NCI-H510A (cell line): ENCODE results near the gene CA10.
A peak's percentile ranks its signal among the peaks of the same experiment; 100 is the strongest.

ENCODE experiments used
- DNase-seq: peaks from one replicate; lab custom pipeline; 2025; lab: John Stamatoyannopoulos, UW

The CA10 gene

GRCh38 chr17:51818777-51819176 lies 339.7 kb downstream of the CA10 start:
- DNase-seq = no peak

- DNase-seq = no peak
Observed at GRCh38 chr17:51817955-51818354, 340.6 kb downstream of the CA10 start.

DNA sequence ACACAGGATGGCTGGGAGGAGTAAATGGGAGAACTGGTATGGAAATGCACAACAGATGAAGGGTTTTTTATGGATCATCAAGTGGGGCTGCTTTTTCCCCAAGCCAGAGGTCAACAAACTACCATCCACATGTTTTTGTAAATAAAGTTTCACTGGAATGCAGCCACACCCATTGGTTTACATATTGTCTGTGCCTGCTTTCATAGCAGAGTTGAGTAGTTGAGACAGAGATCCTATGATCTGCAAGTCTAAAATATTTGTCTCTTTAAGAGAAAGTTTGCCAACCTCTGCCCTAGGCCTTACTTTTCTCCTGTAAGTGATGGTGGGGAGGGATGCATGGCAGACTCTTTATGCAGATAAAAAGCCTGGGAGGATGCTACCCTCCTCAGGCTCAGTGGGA lies 341.4 kb downstream of the CA10 start:
- no peak for DNase-seq

GRCh38 chr17:51815097-51815496 lies 343.4 kb downstream of the CA10 start:
- no peak for DNase-seq

- DNase-seq = no peak
Observed at GRCh38 chr17:51814521-51814920, 344.0 kb downstream of the CA10 start.

DNA sequence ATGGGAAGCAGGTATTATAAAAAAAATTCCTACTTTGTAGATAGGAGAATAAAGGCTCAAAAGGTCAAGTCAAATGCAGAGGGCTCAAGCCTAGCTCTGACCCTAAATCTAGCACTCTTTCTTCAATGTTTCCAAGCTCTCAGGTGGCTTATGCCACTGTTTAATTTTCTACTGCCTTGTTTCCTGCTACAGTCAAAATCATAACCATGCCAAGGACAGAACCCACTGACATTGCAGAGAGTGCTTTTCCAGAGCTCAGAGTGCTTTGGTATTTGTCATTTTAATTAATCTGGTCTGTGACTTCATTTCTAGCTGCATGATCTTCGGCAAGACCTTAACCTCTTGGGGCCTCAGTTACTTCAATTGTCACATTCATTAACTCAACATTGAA lies 344.7 kb downstream of the CA10 start:
- no peak for DNase-seq

DNA sequence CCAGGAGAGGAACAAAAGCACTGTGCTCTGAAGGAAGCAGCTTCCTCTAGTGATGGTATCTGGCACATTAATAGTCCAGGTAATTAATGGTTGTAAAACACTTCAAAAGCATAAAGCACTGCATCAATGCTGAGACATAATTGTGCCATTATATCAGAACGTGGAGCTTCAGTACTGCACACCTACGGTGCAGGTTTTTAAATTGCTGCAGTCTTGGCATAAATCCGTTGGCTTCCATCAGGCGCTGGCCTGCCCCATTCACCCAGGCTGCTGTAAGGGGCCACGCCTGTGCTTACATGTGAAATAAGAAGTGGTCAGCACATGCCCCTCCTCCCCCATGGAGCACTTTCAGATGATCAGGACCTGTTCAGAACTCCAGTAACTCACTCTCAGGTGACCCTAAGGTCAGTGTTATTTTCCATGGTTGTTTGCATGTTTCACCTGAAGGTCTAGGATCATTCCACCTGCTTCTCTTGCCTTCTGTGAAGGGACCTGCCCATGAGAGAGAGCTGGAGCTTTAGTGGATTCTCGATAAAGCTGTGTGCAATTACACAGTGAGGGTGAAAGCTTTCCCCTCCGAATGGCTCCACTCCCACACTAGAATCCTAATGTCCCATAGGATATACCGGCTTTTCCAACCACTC lies 345.3 kb downstream of the CA10 start:
- no peak for DNase-seq

GRCh38 chr17:51807460-51807859 lies 351.1 kb downstream of the CA10 start:
- no peak for DNase-seq

- DNase-seq = peak; percentile 76
Observed at GRCh38 chr17:51805765-51806164, 352.7 kb downstream of the CA10 start.

DNA sequence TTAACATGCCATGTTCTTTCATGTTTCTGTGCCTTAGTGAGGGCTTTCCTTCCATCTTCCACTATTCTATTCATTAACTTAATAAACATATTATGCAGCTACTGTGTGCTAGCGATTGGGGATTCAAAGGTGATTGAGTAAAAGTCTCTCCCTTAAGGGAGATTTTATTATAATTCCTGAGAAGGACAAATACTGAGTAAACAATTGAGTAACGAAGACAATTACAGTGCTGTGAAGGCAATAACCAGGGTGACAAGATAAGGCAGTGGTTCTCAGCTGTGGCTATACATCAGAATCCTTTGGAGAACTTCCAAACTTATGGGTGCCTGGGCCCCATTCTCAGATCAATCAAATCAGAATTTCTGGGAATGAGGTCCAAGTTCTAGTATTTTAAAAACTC lies 353.3 kb downstream of the CA10 start:
- DNase-seq = no peak

GRCh38 chr17:51803161-51803560 lies 355.4 kb downstream of the CA10 start:
- no peak for DNase-seq

DNA sequence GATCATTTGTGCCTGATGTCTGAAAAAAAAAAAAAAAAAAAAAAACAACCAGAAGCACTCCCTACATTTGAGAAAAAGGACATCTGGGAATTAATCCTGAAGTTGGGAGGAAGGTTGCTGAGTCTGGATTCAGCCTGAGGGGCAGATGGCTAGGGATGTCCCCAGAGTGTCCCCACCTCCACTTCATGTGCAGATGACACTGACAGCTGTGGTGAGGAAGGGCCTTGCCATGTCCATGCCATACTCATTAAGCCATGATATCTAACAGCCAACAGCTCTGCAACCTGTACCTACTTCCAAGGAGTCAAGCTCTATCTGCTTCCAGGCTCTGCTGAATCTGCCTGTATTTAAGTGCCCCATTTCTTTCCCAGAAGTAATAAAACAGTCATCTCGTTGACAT lies 356.0 kb downstream of the CA10 start:
- no peak for DNase-seq

- DNase-seq = no peak
Observed at GRCh38 chr17:51801626-51802025, 356.9 kb downstream of the CA10 start.

DNA sequence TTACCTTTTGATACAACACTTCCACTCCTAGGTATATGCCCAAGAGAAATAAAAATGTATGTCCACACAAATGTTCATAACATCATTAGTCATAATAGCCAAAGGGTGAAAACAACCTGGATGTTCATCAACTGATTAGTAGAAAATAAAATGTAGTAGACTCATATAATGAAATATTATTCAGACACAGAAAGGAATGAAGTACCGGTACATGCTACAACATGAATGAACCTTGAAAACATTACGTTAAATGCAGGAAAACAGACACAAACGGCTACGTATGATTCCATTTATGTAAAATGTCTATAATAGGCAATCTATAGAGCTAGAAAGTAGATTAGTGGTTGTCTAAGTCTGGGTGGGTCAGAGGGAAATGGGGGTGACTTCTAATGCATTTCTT lies 358.5 kb downstream of the CA10 start:
- no peak for DNase-seq

- no peak for DNase-seq
Observed at GRCh38 chr17:51799240-51799639, 359.3 kb downstream of the CA10 start.

DNA sequence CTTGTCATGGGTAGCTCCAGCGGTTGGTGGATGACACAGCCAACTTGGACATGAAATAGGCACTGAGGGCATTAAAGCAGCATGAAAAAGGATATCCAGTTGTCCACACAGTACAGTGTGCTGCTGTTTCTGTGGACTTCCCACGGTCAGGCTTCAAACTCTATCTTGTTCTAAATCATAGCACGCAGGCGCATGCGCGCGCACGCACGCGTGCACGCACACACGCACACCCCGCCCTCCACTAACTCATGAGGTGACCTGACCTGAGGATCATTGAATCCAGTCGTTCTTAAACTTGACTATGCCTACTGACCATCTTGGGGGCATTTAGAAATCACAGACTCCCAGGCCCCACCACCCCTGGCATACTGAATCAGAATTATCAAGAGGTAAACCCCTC lies 361.4 kb downstream of the CA10 start:
- no peak for DNase-seq

- DNase-seq = no peak
Observed at GRCh38 chr17:51796026-51796425, 362.5 kb downstream of the CA10 start.

DNA sequence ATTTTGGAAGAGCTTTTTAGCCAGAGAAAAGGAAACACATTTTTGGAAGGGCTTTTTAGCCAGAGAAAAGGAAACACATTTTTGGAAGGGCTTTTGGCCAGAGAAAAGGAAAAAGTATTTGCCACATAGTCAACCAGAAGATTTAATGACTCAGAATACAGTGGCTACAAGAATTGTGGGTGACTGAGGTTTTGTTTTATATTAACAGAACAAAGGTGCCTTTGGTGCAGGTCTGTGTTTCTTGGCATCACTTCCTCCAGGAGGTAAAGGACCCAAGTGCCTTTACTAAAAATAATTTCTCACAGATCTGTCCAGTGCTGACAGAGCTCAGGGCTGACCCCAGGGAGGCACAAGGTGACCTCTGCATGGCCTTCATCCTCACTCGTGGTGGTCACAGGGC lies 363.1 kb downstream of the CA10 start:
- no peak for DNase-seq

DNA sequence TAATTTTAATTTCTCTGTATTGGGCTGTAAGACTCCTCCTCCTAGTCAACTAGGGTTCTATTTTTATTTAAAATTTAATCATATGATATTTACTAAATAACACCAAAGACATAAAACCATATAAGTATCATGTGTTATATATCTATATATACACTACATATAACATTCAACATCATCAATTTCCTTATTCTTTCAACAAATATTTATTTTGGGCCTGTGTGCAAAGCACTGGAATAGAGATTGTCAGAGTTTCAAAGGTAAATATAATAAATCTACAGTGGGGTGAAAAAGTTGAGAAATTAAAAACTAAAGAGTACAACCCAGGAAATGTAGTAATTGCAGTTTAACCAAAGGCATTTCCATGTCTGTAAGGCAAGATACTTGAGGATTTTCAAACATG lies 364.0 kb downstream of the CA10 start:
- no peak for DNase-seq

GRCh38 chr17:51793686-51794085 lies 364.8 kb downstream of the CA10 start:
- no peak for DNase-seq

DNA sequence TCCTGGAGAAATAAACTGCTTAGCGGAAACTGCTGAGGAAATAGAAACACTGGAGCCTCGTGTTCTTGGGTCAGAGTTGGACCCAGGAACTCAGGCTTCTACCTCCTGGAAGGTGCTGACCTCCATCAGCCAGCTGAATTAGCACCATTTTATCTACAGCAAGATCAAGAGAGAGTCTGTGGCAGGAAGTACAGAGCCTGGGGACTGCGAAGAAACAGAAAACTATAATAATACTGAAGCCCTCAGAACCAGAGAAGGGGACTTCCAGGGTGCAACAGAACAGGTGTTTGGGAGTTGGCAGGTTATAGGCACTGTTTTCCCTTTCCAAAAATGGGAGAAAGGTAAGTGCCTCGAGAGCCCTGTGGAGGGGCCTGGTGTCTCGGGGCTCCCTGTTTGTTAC lies 379.7 kb downstream of the CA10 start:
- no peak for DNase-seq

GRCh38 chr17:51770027-51770759 lies 388.3 kb downstream of the CA10 start:
- no peak for DNase-seq

DNA sequence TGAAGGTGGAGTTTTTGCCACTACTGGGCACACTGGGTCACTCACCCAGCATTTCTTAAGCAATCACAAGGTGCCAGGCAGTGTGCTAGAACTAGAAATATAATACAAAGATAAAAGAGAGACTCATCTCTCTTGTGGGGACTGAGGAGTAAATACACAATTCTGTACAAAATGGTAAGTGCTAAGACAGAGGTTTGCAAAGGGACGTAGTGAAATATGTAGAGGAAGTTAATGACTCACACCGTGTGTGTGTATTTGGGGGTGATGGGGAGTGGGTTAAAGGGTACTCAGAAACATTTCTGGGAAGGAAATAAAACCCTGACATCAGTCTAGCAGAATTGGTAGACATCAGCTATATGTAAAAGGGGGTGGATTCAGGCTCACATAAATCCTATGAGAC lies 389.3 kb downstream of the CA10 start:
- DNase-seq = no peak

- no peak for DNase-seq
Observed at GRCh38 chr17:51768706-51769105, 389.8 kb downstream of the CA10 start.
